Suprapubic skin (tissue), 4 donors: Measurements from ENCODE around the gene CTTNBP2.

ENCODE experiments used
- EP300 ChIP-seq: sonication (generic); formaldehyde crosslinking; IDR thresholded peaks from one replicate; pipeline ENCODE4 v1.6.1; 2017; ENCODE audit warnings: antibody characterized with exemption
- POLR2A ChIP-seq, 2 donors: fragments of 450-650 bp; IDR thresholded peaks; one replicate each; pipeline ENCODE4 v1.6.1; 2017; ENCODE audit warnings: antibody characterized with exemption in 2 of 2, mild to moderate bottlenecking in 2 of 2, moderate library complexity in 2 of 2
- POLR2AphosphoS5 ChIP-seq, 3 donors: sonication (generic); formaldehyde crosslinking; IDR thresholded peaks; one replicate each; pipeline ENCODE4 v1.6.1; 2017; ENCODE audit warnings: antibody characterized with exemption in 3 of 3
- TF ChIP-seq, protein P1 (sequence below), 2 donors: fragments of 200-600 bp in 1 of 2; fragments of 450-650 bp in 1 of 2; sonication (generic) in 1 of 2; IDR thresholded peaks; one replicate each; pipeline ENCODE4 v1.5.1; 2016 to 2019; ENCODE audit warnings: antibody characterized with exemption in 2 of 2, mild to moderate bottlenecking in 1 of 2, moderate library complexity in 1 of 2

DNA sequence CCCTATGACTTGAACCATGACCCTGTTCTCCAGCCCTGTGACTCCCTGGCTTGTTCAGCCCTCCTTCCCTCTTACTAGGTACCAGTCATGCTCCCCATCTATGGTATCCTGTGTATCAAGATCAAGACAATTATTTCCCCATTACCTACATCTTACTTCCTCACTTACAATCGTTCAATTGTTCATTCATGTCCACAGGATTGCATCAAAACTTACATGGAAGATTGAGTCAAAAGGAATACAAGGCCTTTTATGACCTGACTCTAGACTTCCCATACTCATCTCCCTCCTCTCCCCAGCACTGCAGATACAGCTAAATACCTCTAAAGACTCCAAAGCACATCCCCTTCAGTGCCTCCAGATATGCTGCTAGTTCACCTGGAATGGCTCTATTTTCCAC lies 109.2 kb downstream of the CTTNBP2 start:
- TF ChIP-seq, protein P1, sequence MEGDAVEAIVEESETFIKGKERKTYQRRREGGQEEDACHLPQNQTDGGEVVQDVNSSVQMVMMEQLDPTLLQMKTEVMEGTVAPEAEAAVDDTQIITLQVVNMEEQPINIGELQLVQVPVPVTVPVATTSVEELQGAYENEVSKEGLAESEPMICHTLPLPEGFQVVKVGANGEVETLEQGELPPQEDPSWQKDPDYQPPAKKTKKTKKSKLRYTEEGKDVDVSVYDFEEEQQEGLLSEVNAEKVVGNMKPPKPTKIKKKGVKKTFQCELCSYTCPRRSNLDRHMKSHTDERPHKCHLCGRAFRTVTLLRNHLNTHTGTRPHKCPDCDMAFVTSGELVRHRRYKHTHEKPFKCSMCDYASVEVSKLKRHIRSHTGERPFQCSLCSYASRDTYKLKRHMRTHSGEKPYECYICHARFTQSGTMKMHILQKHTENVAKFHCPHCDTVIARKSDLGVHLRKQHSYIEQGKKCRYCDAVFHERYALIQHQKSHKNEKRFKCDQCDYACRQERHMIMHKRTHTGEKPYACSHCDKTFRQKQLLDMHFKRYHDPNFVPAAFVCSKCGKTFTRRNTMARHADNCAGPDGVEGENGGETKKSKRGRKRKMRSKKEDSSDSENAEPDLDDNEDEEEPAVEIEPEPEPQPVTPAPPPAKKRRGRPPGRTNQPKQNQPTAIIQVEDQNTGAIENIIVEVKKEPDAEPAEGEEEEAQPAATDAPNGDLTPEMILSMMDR (IDR thresholded peaks at IDR 0.05), result no peak
- TF ChIP-seq POLR2A (IDR thresholded peaks at IDR 0.05) (no peak), POLR2AphosphoS5 (IDR thresholded peaks at IDR 0.05) (no peak), EP300 (no peak)
